Thoracic aorta (tissue), 2 donors: ENCODE results near the gene ZBTB8B. TPM values are rescaled to one million over a fixed set of nuclear protein-coding genes. Genes with fewer than 3 reads are reported as not detected.

Source experiments
- ATAC-seq: fragments of 150-250 bp; one replicate; pipeline ENCODE4 v1.8.0; 2017; ENCODE audit warnings: low read depth; ENCODE audit not compliant: insufficient number of reproducible peaks, low FRiP score
- DNase-seq: peaks from one replicate; pipeline ENCODE4 v3.0.0-alpha.2; 2020; ENCODE audit warnings: low spot score
- H3K27ac ChIP-seq, 2 donors: fragments of 200-600 bp; sonication (generic); 1 replicate in 1 of 2; 2 replicates in 1 of 2; pipeline ENCODE4 v1.5.1; 2016; ENCODE audit warnings: mild to moderate bottlenecking in 2 of 2, moderate library complexity in 2 of 2
- H3K27me3 ChIP-seq: fragments of 200-600 bp; sonication (generic); replicated peaks from 2 replicates; pipeline ENCODE4 v1.6.0; 2016; ENCODE audit warnings: mild to moderate bottlenecking; ENCODE audit not compliant: insufficient read depth
- H3K36me3 ChIP-seq: fragments of 200-600 bp; sonication (generic); one replicate; pipeline ENCODE4 v1.5.1; 2016
- H3K4me1 ChIP-seq, 2 donors: fragments of 200-600 bp; sonication (generic); 1 replicate in 1 of 2; 2 replicates in 1 of 2; pipeline versions ENCODE4 v1.5.1 to v1.6.0; 2016; ENCODE audit warnings: low read depth in 2 of 2, mild to moderate bottlenecking in 1 of 2; ENCODE audit not compliant: control insufficient read depth in 1 of 2
- H3K4me3 ChIP-seq: fragments of 200-600 bp; sonication (generic); 2 replicates; pipeline ENCODE4 v1.5.1; 2016; ENCODE audit warnings: mild to moderate bottlenecking
- H3K9me3 ChIP-seq: fragments of 200-600 bp; sonication (generic); 2 replicates; pipeline ENCODE4 v1.5.1; 2016
- CTCF ChIP-seq: fragments of 200-600 bp; sonication (generic); IDR thresholded peaks from one replicate; pipeline ENCODE4 v1.5.1; 2019; ENCODE audit warnings: antibody characterized with exemption
- total RNA-seq, 2 donors: library from RNA; depleted of rRNA; stranded (reverse); fragments of >200 nt; gene quantifications; one replicate each; pipeline versions ENCODE4 v1.1.0 to v1.2.3, GENCODE V29; 2016

ZBTB8B gene
- total RNA-seq, 2 donors from 2014 or later, result not detected

GRCh38 chr1:32494196-32494595 is 29.3 kb downstream of the ZBTB8B start:
- Histone ChIP-seq H3K4me1 (peaks cover 0 to 8% of the 10 kb centered on the region in 2 donors), H3K4me3 (no peak overlapping the region), H3K27ac (no peak overlapping the region), H3K36me3 (no peaks in the 10 kb centered on the region), H3K27me3 (no peaks in the 10 kb centered on the region), H3K9me3 (no peaks in the 10 kb centered on the region)
- DNase-seq (no peak), ATAC-seq (no peak)
- no peak for TF ChIP-seq CTCF

GRCh38 chr1:32494711-32495337 is 30.0 kb downstream of the ZBTB8B start:
- Histone ChIP-seq H3K27me3 (no peaks in the 10 kb centered on the region), H3K9me3 (no peaks in the 10 kb centered on the region), H3K4me3 (no peak overlapping the region), H3K27ac (no peak overlapping the region), H3K36me3 (no peaks in the 10 kb centered on the region), H3K4me1 (peaks cover 0 to 8% of the 10 kb centered on the region in 2 donors)
- DNase-seq (no peak), ATAC-seq (no peak)
- TF ChIP-seq CTCF, result no peak

GRCh38 chr1:32496127-32496526 is 31.3 kb downstream of the ZBTB8B start:
- H3K27me3 ChIP-seq, result no peaks in the 10 kb centered on the region
- peak overlapping the region; percentile 10 for H3K4me3 ChIP-seq
- ATAC-seq (no peak), DNase-seq (no peak)
- no peak for TF ChIP-seq CTCF
- H3K27ac ChIP-seq, result peak overlapping the region in 1 of 2 donors; percentile 29
- H3K4me1 ChIP-seq, result peaks cover 0 to 11% of the 10 kb centered on the region in 2 donors
- H3K36me3 ChIP-seq, result no peaks in the 10 kb centered on the region
- no peaks in the 10 kb centered on the region for H3K9me3 ChIP-seq

GRCh38 chr1:32498751-32499150 is 33.9 kb downstream of the ZBTB8B start:
- peaks cover 0 to 14% of the 10 kb centered on the region in 2 donors for H3K4me1 ChIP-seq
- no peak overlapping the region for H3K4me3 ChIP-seq
- TF ChIP-seq CTCF, result no peak
- H3K9me3 ChIP-seq, result no peaks in the 10 kb centered on the region
- ATAC-seq (no peak), DNase-seq (no peak)
- no peak overlapping the region for H3K27ac ChIP-seq
- H3K27me3 ChIP-seq, result no peaks in the 10 kb centered on the region
- no peaks in the 10 kb centered on the region for H3K36me3 ChIP-seq

- no peaks in the 10 kb centered on the region for H3K36me3 ChIP-seq
- no peaks in the 10 kb centered on the region for H3K27me3 ChIP-seq
- H3K4me1 ChIP-seq, result peaks cover 0 to 12% of the 10 kb centered on the region in 2 donors
- H3K9me3 ChIP-seq, result no peaks in the 10 kb centered on the region
- no peak for TF ChIP-seq CTCF
- peak overlapping the region; percentile 91 to 94 for H3K27ac ChIP-seq
- no peak for ATAC-seq
- DNase-seq, result no peak
- H3K4me3 ChIP-seq, result peak overlapping the region; percentile 90
Measured at GRCh38 chr1:32500387-32501209, 35.7 kb downstream of the ZBTB8B start.
